A673 (cell line): Measurements from ENCODE around the gene FA2H.

Source experiments
- CTCF ChIP-seq: fragments of 300-800, 200-600 bp; sonication (generic); conservative IDR thresholded peaks from 2 replicates; pipeline ENCODE4 v1.5.1; 2017; ENCODE audit warnings: low read depth, mild to moderate bottlenecking, antibody characterized with exemption, low read length, moderate library complexity, mixed read lengths
- EZH2 ChIP-seq: fragments of 200-600 bp; sonication (generic); IDR thresholded peaks from 2 replicates; pipeline ENCODE4 v1.6.1; 2017; ENCODE audit warnings: borderline replicate concordance, low read depth, mild to moderate bottlenecking, mixed read lengths, antibody characterized with exemption, low read length; ENCODE audit not compliant: poor library complexity, severe bottlenecking

DNA sequence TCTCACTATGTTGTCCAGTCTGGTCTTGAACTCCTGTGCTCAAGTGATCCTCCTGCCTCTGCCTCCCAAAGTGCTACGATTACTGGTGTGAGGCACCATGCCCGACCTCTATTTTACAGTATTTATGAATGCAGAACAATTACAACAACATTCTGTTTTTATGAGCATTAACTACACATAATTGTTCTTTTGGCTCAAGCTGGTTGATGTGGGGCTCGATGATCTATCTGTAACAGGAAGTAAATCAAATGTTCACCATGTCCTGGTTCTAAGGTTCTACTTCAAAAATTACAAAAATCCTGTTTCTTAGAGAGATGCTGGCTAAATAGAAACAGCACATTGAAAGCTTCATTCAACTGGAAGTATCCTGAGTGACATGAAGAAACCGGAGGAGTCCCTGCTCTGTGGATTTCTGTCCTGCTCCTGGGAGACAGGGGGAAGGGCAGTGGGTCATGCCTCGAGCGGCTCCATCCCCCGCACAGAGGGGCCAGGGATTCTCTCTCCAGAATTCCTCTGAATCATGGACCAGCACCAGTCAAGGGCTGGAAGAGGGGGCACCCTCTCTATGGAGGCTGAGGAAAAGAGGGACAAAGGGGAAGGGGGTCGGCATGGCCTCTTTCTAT is 31.5 kb downstream of the FA2H start:
- TF ChIP-seq CTCF (no peak), EZH2 (no peak)
